ENCODE data around the gene ALDH3B1. TPM values are rescaled to one million over a fixed set of nuclear protein-coding genes. Genes with fewer than 3 reads are reported as not detected.

ALDH3B1 gene
- total RNA-seq, 1 donor from 2014 or later = 0.68 TPM

- no peak for DNase-seq
Measured at GRCh38 chr11:68074584-68075352, 64.6 kb downstream of the ALDH3B1 start.

DNA sequence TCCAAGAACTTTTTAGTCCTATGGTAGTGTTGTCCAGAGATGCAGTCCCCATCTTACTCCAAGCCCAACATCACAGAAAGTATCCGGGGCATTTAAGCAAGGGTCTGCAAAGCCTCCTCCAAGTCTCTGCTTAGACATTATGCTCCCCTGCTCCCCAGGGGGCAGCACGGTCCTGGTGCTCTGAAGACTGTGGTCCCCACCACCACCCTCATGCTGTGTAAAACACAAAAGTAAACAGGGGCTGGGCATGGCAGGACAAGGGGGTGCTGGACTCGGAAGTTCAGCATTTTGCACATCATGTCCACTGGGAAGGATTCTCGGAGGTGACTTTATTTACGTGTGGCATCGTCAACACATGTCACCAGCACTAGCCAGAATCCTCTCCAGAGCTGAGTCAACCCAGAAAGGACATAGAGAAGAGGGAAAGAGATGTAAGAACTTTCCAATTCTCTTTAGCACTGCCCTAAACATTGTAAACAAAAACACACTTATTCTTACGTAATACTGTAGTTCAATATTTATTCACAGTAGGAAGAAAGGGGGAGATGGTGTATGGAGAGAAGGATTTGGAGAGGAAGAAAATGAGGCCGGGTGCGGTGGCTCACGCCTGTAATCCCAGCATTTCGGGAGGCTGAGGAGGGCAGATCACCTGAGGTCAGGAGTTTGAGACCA lies 66.4 kb downstream of the ALDH3B1 start:
- DNase-seq = peak; percentile 48

GRCh38 chr11:68077617-68078582 lies 67.8 kb downstream of the ALDH3B1 start:
- no peak for DNase-seq

Other genes starting within 250 kb of the ALDH3B1 start
- gene UNC93B1, start 6.2 kb upstream of the ALDH3B1 start, total RNA-seq = 21.1 and 23.3 TPM in 2 replicates
- 104 and 109 TPM in 2 replicates for gene NDUFS8, start 20.4 kb downstream of the ALDH3B1 start, total RNA-seq
- gene TCIRG1, start 28.7 kb downstream of the ALDH3B1 start, total RNA-seq = 81.3 and 110 TPM in 2 replicates
- 32.8 and 38.4 TPM in 2 replicates for gene CHKA, start 111.1 kb downstream of the ALDH3B1 start, total RNA-seq
- gene KMT5B, start 203.0 kb downstream of the ALDH3B1 start, total RNA-seq = 39.0 and 41.0 TPM in 2 replicates

All from dermis blood vessel endothelial cell (primary cell).